GM23338 (cell line): ENCODE measurements around the gene PRSS27. TPM values are rescaled to one million over a fixed set of nuclear protein-coding genes. Genes with fewer than 3 reads are reported as not detected.

Experiments
- ATAC-seq: fragments of 200-7000 bp; cut with Tn5 transposase; 3 replicates; pipeline ENCODE4 v1.9.1; 2020
- DNase-seq: peaks from one replicate; pipeline ENCODE4 v3.0.0-alpha.2; 2015; ENCODE audit warnings: low spot score
- H2AFZ ChIP-seq: fragments of 200-600 bp; sonication (generic); 2 replicates; pipeline ENCODE4 v1.8.0; 2016; ENCODE audit warnings: antibody characterized with exemption, mild to moderate bottlenecking, moderate library complexity
- H3F3A ChIP-seq: fragments of 200-600 bp; sonication (generic); replicated peaks from 2 replicates; pipeline ENCODE4 v1.8.0; 2017; ENCODE audit warnings: antibody characterized with exemption, mixed run types, low read depth
- H3K27ac ChIP-seq: fragments of 200-600 bp; sonication (generic); 2 replicates; pipeline ENCODE4 v1.6.1; 2016; ENCODE audit warnings: low read depth
- H3K27me3 ChIP-seq: fragments of 200-600 bp; sonication (generic); 2 replicates; pipeline ENCODE4 v1.8.0; 2016; ENCODE audit warnings: mild to moderate bottlenecking, mixed run types, moderate library complexity; ENCODE audit not compliant: insufficient read depth
- H3K36me3 ChIP-seq: fragments of 200-600 bp; sonication (generic); 2 replicates; pipeline ENCODE4 v1.8.0; 2016; ENCODE audit warnings: mild to moderate bottlenecking; ENCODE audit not compliant: insufficient read depth
- H3K4me1 ChIP-seq: fragments of 200-600 bp; sonication (generic); 2 replicates; pipeline ENCODE4 v1.8.0; 2016; ENCODE audit warnings: mild to moderate bottlenecking, moderate library complexity; ENCODE audit not compliant: insufficient read depth
- H3K4me2 ChIP-seq: fragments of 200-600 bp; sonication (generic); 2 replicates; pipeline ENCODE4 v1.7.1; 2017; ENCODE audit warnings: mixed run types
- H3K4me3 ChIP-seq: fragments of 200-600 bp; sonication (generic); 2 replicates; pipeline ENCODE4 v1.6.1; 2016; ENCODE audit warnings: mixed run types
- H3K79me2 ChIP-seq: fragments of 200-600 bp; sonication (generic); replicated peaks from 2 replicates; pipeline ENCODE4 v1.8.0; 2017; ENCODE audit warnings: mild to moderate bottlenecking; ENCODE audit not compliant: insufficient read depth
- H3K9me2 ChIP-seq: fragments of 200-600 bp; sonication (generic); 2 replicates; pipeline ENCODE4 v1.8.0; 2017; ENCODE audit not compliant: insufficient read depth
- H4K20me1 ChIP-seq: fragments of 200-600 bp; sonication (generic); replicated peaks from 2 replicates; pipeline ENCODE4 v1.8.0; 2017; ENCODE audit warnings: mild to moderate bottlenecking; ENCODE audit not compliant: insufficient read depth
- H3K27ac Mint-ChIP-seq: 2 replicates; pipeline ENCODE4 v1.8.0; 2020; ENCODE audit warnings: inconsistent platforms, mild to moderate bottlenecking, moderate library complexity, mixed read lengths
- H3K27me3 Mint-ChIP-seq: 3 replicates; pipeline ENCODE4 v1.8.0; 2022; ENCODE audit warnings: low read depth, mild to moderate bottlenecking, moderate library complexity, mixed read lengths, inconsistent platforms; ENCODE audit not compliant: insufficient read depth, poor library complexity
- H3K36me3 Mint-ChIP-seq: 3 replicates; pipeline ENCODE4 v1.8.0; 2021; ENCODE audit warnings: low read depth, mild to moderate bottlenecking, inconsistent platforms, moderate library complexity, mixed read lengths
- H3K4me1 Mint-ChIP-seq: 3 replicates; pipeline ENCODE4 v1.8.0; 2020; ENCODE audit warnings: mild to moderate bottlenecking, inconsistent platforms, mixed read lengths
- H3K4me3 Mint-ChIP-seq: 3 replicates; pipeline ENCODE4 v1.8.0; 2021; ENCODE audit warnings: moderate library complexity, mild to moderate bottlenecking, inconsistent platforms, mixed read lengths
- H3K9me3 Mint-ChIP-seq: 3 replicates; pipeline ENCODE4 v1.8.0; 2020; ENCODE audit warnings: moderate library complexity, mild to moderate bottlenecking, inconsistent platforms, mixed read lengths
- CREB1 ChIP-seq: fragments of 250-450 bp; sonication (Bioruptor Pico); IDR thresholded peaks from 2 replicates; pipeline ENCODE4 v1.5.0; 2020; ENCODE audit warnings: low read depth, mild to moderate bottlenecking, moderate library complexity
- EZH2phosphoT487 ChIP-seq: fragments of 200-600 bp; sonication (generic); IDR thresholded peaks from one replicate; pipeline ENCODE4 v1.8.1; 2018; ENCODE audit warnings: antibody characterized with exemption; ENCODE audit not compliant: unreplicated experiment
- JUNB ChIP-seq: IDR thresholded peaks from one replicate; pipeline ENCODE4 v1.6.1; 2016; ENCODE audit warnings: antibody characterized with exemption; ENCODE audit not compliant: unreplicated experiment
- NANOG ChIP-seq: IDR thresholded peaks from 2 replicates; pipeline ENCODE4 v1.6.1; 2016; ENCODE audit warnings: antibody characterized with exemption, borderline replicate concordance
- POLR2AphosphoS5 ChIP-seq: IDR thresholded peaks from 2 replicates; pipeline ENCODE4 v1.6.1; 2016; ENCODE audit warnings: antibody characterized with exemption, low read depth
- ZNF331 ChIP-seq: fragments of 250-450 bp; sonication (Bioruptor Pico); IDR thresholded peaks from 2 replicates; pipeline ENCODE4 v1.5.0; 2020; ENCODE audit warnings: low read depth, mild to moderate bottlenecking, moderate library complexity
- polyA plus RNA-seq: library from polyadenylated mRNA; unstranded; fragments of >200 nt; fragmentation: Nextera tagmentation; extraction: Ambion mirVana; gene quantifications from 2 replicates; pipeline ENCODE4 v1.2.1, GENCODE V29; 2016
- total RNA-seq: library from RNA; depleted of rRNA; stranded (reverse); fragments of >200 nt; shearing (Covaris generic); gene quantifications from 2 replicates; pipeline ENCODE4 v1.2.3, GENCODE V29; 2014
- TF ChIP-seq, protein P1 (sequence below): fragments of 250-450 bp; sonication (Bioruptor Pico); IDR thresholded peaks from 2 replicates; pipeline ENCODE4 v1.5.0; 2020; ENCODE audit warnings: mild to moderate bottlenecking, moderate library complexity

Gene PRSS27
- total and polyA plus RNA-seq, 2 experiments from 2014 or later = 0.73 to 1.6 TPM

DNA sequence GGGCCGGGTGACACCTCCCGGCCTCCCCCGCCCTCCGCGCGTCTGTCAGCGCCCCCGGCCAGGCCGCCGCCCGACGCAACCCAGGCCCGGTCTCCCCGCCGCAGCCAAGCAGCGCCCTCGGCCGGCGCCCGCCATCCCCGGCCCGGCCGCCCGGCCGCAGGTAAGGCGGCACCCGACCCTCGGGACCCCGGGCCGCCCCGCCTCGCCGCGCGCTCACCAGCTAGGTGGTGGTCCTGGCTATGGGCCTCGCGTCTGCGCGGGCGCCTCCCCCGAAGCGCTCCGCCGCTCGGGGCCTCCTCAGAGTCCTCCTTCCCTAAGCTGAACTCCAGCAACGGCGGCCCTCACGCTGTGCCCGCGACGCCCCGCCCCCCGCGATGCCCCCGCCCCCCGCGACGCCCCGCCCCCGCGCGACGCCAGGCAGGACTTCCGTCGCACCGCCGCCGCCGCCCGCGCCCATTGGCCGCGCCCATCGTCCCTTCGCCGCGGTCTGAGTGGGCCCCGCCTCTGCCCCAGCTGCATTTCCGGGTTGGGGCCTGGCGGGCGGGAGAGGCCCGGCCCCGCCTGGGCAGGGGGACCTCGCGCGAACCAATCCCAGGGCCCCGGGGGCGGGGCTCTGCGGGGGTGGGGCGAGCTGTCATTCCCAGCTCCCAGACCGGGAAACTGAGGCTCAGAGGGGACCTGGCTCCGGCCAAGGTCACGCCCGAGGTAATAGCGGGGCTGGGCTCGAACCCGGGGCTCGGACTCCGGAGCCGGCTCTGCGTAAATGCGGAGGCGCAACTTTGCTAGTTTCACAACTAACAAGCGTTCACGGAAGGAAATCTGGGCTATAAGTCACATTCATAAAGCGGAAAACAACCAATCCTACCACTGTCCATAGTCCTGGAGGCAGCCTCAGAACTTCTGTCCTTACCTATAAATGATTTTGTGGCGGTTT is 46.7 kb downstream of the PRSS27 start:
- peaks cover 7% of the 10 kb centered on the region for H3K27me3 Mint-ChIP-seq
- H3K9me3 Mint-ChIP-seq = no peaks in the 10 kb centered on the region
- Histone ChIP-seq H3K79me2 (peaks cover 7% of the 10 kb centered on the region; the same call in 1 of the 2 replicates), H3K4me2 (peak overlapping the region; percentile 76), H2AFZ (no peak overlapping the region), H3F3A (no peaks in the 10 kb centered on the region), H3K27me3 (no peaks in the 10 kb centered on the region), H3K9me2 (no peaks in the 10 kb centered on the region), H4K20me1 (peaks cover 5% of the 10 kb centered on the region; the same call in 1 of the 2 replicates), H3K27ac (no peak overlapping the region), H3K4me3 (peak overlapping the region; percentile 55), H3K4me1 (0 out of 2 replicates have a peak, but pooled peaks cover 6% of the 10 kb centered on the region), H3K36me3 (no peaks in the 10 kb centered on the region)
- H3K27ac Mint-ChIP-seq = no peak overlapping the region
- H3K36me3 Mint-ChIP-seq = no peaks in the 10 kb centered on the region; the same call in 2 of the 3 replicates
- H3K4me1 Mint-ChIP-seq = peaks cover 7% of the 10 kb centered on the region
- TF ChIP-seq POLR2AphosphoS5 (peak; percentile 45; the same call in 1 of the 2 replicates), NANOG (no peak)
- peak; percentile 96 for DNase-seq
- peak; percentile 94 for ATAC-seq
- H3K4me3 Mint-ChIP-seq = peak overlapping the region; percentile 72

GRCh38 chr16:2671741-2672140 is 48.3 kb downstream of the PRSS27 start:
- Histone ChIP-seq H2AFZ (no peak overlapping the region), H3K27me3 (no peaks in the 10 kb centered on the region), H3K4me2 (peak overlapping the region; percentile 81; the same call in 1 of the 2 replicates), H3K27ac (no peak overlapping the region), H3F3A (no peaks in the 10 kb centered on the region), H4K20me1 (peaks cover 5% of the 10 kb centered on the region; the same call in 1 of the 2 replicates), H3K4me1 (0 out of 2 replicates have a peak, but pooled peaks cover 6% of the 10 kb centered on the region), H3K4me3 (no peak overlapping the region), H3K36me3 (no peaks in the 10 kb centered on the region), H3K9me2 (no peaks in the 10 kb centered on the region), H3K79me2 (peaks cover 7% of the 10 kb centered on the region; the same call in 1 of the 2 replicates)
- no peak overlapping the region for H3K27ac Mint-ChIP-seq
- DNase-seq = no peak
- H3K4me3 Mint-ChIP-seq = peak overlapping the region; percentile 70
- H3K9me3 Mint-ChIP-seq = no peaks in the 10 kb centered on the region
- ATAC-seq = no peak
- no peak for TF ChIP-seq JUNB
- TF ChIP-seq, protein P1, sequence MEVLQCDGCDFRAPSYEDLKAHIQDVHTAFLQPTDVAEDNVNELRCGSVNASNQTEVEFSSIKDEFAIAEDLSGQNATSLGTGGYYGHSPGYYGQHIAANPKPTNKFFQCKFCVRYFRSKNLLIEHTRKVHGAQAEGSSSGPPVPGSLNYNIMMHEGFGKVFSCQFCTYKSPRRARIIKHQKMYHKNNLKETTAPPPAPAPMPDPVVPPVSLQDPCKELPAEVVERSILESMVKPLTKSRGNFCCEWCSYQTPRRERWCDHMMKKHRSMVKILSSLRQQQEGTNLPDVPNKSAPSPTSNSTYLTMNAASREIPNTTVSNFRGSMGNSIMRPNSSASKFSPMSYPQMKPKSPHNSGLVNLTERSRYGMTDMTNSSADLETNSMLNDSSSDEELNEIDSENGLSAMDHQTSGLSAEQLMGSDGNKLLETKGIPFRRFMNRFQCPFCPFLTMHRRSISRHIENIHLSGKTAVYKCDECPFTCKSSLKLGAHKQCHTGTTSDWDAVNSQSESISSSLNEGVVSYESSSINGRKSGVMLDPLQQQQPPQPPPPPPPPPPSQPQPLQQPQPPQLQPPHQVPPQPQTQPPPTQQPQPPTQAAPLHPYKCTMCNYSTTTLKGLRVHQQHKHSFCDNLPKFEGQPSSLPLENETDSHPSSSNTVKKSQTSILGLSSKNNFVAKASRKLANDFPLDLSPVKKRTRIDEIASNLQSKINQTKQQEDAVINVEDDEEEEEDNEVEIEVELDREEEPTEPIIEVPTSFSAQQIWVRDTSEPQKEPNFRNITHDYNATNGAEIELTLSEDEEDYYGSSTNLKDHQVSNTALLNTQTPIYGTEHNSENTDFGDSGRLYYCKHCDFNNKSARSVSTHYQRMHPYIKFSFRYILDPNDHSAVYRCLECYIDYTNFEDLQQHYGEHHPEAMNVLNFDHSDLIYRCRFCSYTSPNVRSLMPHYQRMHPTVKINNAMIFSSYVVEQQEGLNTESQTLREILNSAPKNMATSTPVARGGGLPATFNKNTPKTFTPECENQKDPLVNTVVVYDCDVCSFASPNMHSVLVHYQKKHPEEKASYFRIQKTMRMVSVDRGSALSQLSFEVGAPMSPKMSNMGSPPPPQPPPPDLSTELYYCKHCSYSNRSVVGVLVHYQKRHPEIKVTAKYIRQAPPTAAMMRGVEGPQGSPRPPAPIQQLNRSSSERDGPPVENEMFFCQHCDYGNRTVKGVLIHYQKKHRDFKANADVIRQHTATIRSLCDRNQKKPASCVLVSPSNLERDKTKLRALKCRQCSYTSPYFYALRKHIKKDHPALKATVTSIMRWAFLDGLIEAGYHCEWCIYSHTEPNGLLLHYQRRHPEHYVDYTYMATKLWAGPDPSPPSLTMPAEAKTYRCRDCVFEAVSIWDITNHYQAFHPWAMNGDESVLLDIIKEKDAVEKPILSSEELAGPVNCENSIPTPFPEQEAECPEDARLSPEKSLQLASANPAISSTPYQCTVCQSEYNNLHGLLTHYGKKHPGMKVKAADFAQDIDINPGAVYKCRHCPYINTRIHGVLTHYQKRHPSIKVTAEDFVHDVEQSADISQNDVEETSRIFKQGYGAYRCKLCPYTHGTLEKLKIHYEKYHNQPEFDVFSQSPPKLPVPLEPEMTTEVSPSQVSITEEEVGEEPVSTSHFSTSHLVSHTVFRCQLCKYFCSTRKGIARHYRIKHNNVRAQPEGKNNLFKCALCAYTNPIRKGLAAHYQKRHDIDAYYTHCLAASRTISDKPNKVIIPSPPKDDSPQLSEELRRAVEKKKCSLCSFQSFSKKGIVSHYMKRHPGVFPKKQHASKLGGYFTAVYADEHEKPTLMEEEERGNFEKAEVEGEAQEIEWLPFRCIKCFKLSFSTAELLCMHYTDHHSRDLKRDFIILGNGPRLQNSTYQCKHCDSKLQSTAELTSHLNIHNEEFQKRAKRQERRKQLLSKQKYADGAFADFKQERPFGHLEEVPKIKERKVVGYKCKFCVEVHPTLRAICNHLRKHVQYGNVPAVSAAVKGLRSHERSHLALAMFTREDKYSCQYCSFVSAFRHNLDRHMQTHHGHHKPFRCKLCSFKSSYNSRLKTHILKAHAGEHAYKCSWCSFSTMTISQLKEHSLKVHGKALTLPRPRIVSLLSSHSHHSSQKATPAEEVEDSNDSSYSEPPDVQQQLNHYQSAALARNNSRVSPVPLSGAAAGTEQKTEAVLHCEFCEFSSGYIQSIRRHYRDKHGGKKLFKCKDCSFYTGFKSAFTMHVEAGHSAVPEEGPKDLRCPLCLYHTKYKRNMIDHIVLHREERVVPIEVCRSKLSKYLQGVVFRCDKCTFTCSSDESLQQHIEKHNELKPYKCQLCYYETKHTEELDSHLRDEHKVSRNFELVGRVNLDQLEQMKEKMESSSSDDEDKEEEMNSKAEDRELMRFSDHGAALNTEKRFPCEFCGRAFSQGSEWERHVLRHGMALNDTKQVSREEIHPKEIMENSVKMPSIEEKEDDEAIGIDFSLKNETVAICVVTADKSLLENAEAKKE (CRISPR knock-in tag) = no peak
- TF ChIP-seq CREB1 = no peak
- TF ChIP-seq ZNF331 = no peak
- no peak for TF ChIP-seq EZH2phosphoT487
- H3K27me3 Mint-ChIP-seq = peaks cover 7% of the 10 kb centered on the region
- peaks cover 7% of the 10 kb centered on the region; the same call in 2 of the 3 replicates for H3K4me1 Mint-ChIP-seq
- H3K36me3 Mint-ChIP-seq = no peaks in the 10 kb centered on the region; the same call in 2 of the 3 replicates
